ENCODE data around the gene PSMA6. TPM values are rescaled to one million over a fixed set of nuclear protein-coding genes. Genes with fewer than 3 reads are reported as not detected.

Gene PSMA6
- total RNA-seq, 1 experiment from 2014 or later = 307 TPM

DNA sequence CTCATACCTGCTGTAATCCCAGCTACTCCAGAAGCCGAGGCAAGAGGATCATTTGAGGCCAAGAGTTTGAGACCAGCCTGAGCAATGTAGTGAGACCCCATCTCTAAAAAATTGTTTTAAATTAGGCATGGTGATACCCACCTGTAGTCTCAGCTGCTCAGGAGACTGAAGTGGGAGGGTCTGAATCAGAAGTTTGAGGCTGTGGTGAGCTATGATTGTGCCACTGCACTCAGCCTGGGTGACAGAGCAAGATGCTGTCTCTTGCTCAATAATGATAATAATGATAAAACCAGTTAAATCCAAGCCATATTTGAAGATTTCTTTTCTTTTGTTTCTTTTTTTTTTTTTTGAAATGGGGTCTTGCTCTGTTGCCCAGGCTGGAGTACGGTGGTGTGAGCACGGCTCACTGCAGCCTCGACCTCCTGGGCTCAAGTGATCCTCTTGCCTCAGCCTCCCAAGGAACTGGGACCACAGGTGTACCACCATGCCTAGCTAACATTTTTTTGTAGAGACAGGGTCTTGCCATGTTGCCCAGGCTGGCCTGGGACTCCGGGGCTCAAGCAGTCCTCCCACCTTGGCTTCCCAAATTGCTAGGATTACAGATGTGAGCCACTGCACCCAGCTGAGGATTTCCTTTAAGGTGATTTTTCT lies 12.8 kb downstream of the PSMA6 start:
- H4K20me1 ChIP-seq (ENCODE audit: low read length) = peaks cover 31% of the 10 kb centered on the region

DNA sequence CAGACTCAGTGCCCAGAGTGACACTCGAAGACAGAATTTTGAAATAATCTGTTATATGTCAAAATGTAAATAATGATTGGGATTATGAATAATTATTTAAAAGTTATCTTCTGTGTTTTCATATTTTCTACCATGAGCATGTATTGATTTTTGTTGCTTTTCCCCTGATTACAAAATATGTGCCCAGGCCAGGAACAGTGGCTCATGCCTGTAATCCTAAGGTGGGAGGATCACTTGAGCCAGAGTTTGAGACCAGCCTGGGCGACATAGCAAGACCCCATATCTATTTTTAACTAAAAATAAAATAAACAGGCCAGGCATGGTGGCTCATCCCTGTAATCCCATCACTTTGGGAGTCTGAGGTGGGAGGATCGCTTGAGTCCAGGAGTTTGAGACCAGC lies 13.5 kb downstream of the PSMA6 start:
- intact Hi-C loops (cut with micrococcal nuclease) = no loop called here
- BruUV-seq (replicated peaks) = no TSS peak
- no peak overlapping the region for H3K4me2 ChIP-seq (ENCODE audit: low read length)

More for the DNA sequence above, 12.8 kb downstream of the PSMA6 start:
- H3K27me3 ChIP-seq (ENCODE audit: low read length) = no peaks in the 10 kb centered on the region
- H3K36me3 ChIP-seq (ENCODE audit: low read depth, low read length) = peaks cover 21% of the 10 kb centered on the region
- ATAC-seq (no peak), DNase-seq (no peak)
- POLR2A ChIA-PET (ENCODE audit: unreplicated experiment) = interaction anchor here (0.6 kb wide), 1 partner anchor 453 kb away, joined by 3 read pairs; no protein-coding TSS in a partner anchor
- H3K4me2 ChIP-seq (ENCODE audit: low read length) = no peak overlapping the region
- no peaks in the 10 kb centered on the region for H3K4me1 ChIP-seq (ENCODE audit: insufficient read depth, low read length)
- no TSS peak for BruUV-seq (replicated peaks)
- H3K4me3 ChIP-seq (ENCODE audit: low read length) = no peak overlapping the region
- intact Hi-C loops (cut with micrococcal nuclease) = no loop called here
- no peak overlapping the region for H2AFZ ChIP-seq (ENCODE audit: low read length)
- H3F3A ChIP-seq (ENCODE audit: low read length, unreplicated experiment) = no peaks in the 10 kb centered on the region
- H3K9ac ChIP-seq (ENCODE audit: low read length) = no peak overlapping the region
- no peak overlapping the region for H3K27ac ChIP-seq (ENCODE audit: low read length)
- TF ChIP-seq EZH2 (IDR thresholded peaks at IDR 0.05; ENCODE audit: low read length, unreplicated experiment) (no peak), CTCF (conservative IDR thresholded peaks at IDR 0.05; ENCODE audit: low read depth, low read length) (no peak), EZH2phosphoT487 (IDR thresholded peaks at IDR 0.05; ENCODE audit: borderline replicate concordance, low read length) (no peak)
- CTCF ChIA-PET = no interaction called here
- no peaks in the 10 kb centered on the region for H3K9me3 ChIP-seq (ENCODE audit: low read length)
- no peaks in the 10 kb centered on the region for H3K9me2 ChIP-seq (replicated peaks; ENCODE audit: low read length)
- H3K79me2 ChIP-seq (ENCODE audit: low read length) = peaks cover 86% of the 10 kb centered on the region

More for the DNA sequence above, 13.5 kb downstream of the PSMA6 start:
- Histone ChIP-seq H2AFZ (ENCODE audit: low read length) (no peak overlapping the region), H3K9me3 (ENCODE audit: low read length) (no peaks in the 10 kb centered on the region), H3K27me3 (ENCODE audit: low read length) (no peaks in the 10 kb centered on the region), H3K79me2 (ENCODE audit: low read length) (peaks cover 79% of the 10 kb centered on the region), H3K36me3 (ENCODE audit: low read depth, low read length) (peaks cover 28% of the 10 kb centered on the region), H3K4me3 (ENCODE audit: low read length) (no peak overlapping the region), H3F3A (ENCODE audit: low read length, unreplicated experiment) (no peaks in the 10 kb centered on the region), H3K9me2 (replicated peaks; ENCODE audit: low read length) (no peaks in the 10 kb centered on the region), H3K4me1 (ENCODE audit: insufficient read depth, low read length) (no peaks in the 10 kb centered on the region), H4K20me1 (ENCODE audit: low read length) (peaks cover 25% of the 10 kb centered on the region), H3K9ac (ENCODE audit: low read length) (no peak overlapping the region), H3K27ac (ENCODE audit: low read length) (no peak overlapping the region)
- ATAC-seq = no peak
- DNase-seq = no peak
- TF ChIP-seq EZH2phosphoT487 (IDR thresholded peaks at IDR 0.05; ENCODE audit: borderline replicate concordance, low read length) = no peak
- no peak for TF ChIP-seq EZH2 (IDR thresholded peaks at IDR 0.05; ENCODE audit: low read length, unreplicated experiment)
- TF ChIP-seq CTCF (conservative IDR thresholded peaks at IDR 0.05; ENCODE audit: low read depth, low read length) = no peak
- ChIA-PET POLR2A (ENCODE audit: unreplicated experiment) (no interaction called here), CTCF (no interaction called here)

Data from PC-3 (cell line).